Measurements from ENCODE around the gene SDR9C7.
"Not testable (repeated sequence)": the region's sequence is repeated elsewhere in the genome, so short reads cannot be mapped to it uniquely, and the experiment has no call there.

Gene SDR9C7

GRCh38 chr12:56951582-56952339 is 17.6 kb upstream of the SDR9C7 start:
- DNase-seq = no peak

GRCh38 chr12:56948881-56949280 is 14.7 kb upstream of the SDR9C7 start:
- no peak for DNase-seq

- DNase-seq = no peak
Measured at GRCh38 chr12:56948457-56948777, 14.2 kb upstream of the SDR9C7 start.

DNA sequence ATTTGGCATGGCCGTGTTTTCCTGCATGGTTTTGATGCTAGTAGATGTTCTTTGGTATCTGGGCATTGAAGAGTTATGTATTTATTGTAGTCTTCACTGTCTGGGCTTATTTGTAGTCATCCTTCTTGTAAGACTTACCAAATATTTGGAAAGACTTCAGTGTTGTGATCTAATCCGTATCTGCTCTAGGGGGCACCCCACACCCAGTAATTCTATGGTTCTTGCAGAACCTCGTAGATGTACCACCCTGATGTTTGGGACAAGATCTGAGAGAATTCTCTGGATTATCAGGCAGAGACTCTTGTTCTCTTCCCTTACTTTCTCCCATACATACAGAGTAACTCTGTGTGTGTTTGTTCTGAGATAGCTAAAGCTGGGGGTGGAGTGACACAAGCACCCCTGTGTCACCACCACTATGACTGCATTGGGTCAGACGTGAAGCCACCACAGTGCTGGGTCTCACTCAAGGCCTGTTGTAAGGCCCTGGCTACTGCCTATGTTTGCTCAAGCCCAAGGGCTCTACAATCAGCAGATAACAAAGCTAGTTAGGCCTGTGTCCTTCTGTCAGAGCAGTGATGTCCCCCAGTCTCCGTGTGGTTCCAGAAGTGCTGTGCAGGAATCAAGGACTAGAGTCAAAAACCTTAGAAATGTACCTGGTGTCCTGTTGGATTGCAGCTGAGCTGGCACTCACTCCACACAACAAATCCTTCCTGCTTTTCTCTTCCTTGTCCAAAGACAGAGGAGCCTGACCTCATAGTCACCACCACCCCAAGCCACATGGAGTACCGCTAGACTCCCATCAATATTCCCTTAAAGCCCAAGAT is 13.6 kb upstream of the SDR9C7 start:
- DNase-seq = no peak

DNA sequence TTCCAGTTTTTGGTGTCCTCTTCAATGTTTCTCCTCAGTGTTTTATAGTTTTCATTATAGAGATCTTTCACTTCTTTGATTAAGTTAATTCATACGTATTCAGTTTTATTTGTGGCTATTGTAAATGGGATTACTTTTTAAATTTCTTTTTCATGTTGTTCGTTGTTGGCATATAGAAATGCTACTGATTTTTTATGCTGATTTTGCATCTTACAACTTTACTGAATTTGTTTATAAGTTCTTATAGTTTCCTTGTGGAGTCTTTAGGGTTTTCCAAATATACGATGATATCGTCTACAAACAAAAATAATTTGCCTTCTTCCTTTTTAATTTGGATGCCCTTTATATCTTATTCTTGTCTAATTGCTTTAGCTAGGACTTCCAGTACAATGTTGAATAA is 9.7 kb upstream of the SDR9C7 start:
- DNase-seq = no peak

DNA sequence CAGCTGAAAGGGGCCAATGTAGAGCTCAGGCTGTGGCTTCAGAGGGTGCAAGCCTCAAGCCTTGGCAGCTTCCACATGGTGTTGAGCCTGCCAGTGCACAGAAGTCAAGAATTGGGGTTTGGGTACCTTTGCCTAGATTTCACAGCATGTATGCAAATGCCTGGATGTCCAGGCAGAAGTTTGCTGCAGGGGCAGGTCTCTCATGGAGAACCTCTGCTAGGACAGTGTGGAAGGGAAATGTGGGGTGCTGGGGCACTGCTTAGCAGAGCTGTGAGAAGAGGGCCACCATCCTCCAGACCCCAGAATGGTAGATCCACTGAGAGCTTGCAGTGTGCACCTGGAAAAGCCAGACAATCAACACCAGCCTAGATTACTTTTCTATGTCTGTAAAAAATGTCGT is 9.2 kb upstream of the SDR9C7 start:
- not testable (repeated sequence) for DNase-seq

- DNase-seq = no peak
Measured at GRCh38 chr12:56941299-56942017, 7.2 kb upstream of the SDR9C7 start.

DNA sequence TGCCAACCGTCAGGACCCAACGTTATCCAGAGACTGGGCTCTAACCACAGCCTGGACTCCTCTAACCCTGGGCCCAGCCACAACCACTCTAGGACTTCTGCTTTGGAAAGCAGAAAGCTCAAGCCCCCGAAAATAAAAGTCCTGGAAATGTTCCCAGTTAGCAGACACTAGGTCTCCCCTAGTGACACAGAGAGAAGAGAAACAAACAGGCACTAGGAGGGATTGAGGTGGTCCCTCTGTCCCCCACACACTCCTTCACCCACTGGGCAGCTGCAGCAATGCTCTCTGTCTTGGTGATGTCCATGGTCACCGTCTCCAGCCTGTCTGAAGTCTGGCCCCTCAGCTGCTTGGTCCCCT is 6.7 kb upstream of the SDR9C7 start:
- DNase-seq = not testable (repeated sequence)

- DNase-seq = no peak
Measured at GRCh38 chr12:56935752-56936151, 1.5 kb upstream of the SDR9C7 start.

GRCh38 chr12:56935157-56935556 is 949 bp upstream of the SDR9C7 start:
- DNase-seq = no peak

GRCh38 chr12:56932867-56933266 is 1.3 kb downstream of the SDR9C7 start:
- DNase-seq = no peak

GRCh38 chr12:56932146-56932545 is 2.1 kb downstream of the SDR9C7 start:
- DNase-seq = no peak

- no peak for DNase-seq
Measured at GRCh38 chr12:56931474-56931978, 2.7 kb downstream of the SDR9C7 start.

DNA sequence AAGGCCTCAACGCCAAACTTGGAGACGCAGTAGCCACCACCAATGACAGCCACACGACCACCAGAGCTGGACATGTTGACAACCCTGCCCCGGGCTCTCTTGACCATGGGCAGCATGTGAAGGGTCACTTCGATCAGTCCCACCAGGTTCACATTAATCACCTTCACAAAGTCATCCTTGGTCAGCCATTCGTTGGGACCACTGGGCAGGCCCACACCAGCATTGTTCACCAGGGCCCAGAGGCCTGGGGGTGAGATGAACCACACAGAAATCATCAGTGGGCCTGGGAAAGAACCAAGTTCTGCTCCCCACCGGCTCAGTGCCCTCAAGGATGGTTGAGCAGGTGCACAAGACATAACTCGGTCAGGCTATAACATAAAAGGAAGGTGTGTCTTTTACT is 4.0 kb downstream of the SDR9C7 start:
- DNase-seq = no peak

DNA sequence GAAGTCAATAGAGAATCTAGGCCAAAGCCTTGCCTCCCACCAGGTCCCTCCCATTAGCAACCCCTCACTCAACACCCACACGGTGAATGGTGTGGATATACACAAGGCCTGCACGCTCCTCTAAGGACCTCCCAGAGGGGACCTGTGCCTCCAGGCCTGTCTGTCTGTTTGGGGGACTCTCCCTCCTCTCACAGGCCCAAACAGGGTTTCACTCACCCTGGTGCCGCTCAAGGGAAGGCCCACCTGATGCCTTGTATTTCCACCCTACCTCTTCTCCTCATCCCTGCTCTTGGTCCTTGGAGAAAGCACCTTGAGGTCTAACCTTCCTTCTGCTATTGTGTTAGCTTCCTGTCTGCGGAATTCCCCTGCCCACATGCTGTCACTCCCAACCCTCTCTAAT is 4.4 kb downstream of the SDR9C7 start:
- no peak for DNase-seq

- DNase-seq = no peak
Measured at GRCh38 chr12:56928262-56928661, 5.9 kb downstream of the SDR9C7 start.

- no peak for DNase-seq
Measured at GRCh38 chr12:56927281-56927680, 6.9 kb downstream of the SDR9C7 start.

DNA sequence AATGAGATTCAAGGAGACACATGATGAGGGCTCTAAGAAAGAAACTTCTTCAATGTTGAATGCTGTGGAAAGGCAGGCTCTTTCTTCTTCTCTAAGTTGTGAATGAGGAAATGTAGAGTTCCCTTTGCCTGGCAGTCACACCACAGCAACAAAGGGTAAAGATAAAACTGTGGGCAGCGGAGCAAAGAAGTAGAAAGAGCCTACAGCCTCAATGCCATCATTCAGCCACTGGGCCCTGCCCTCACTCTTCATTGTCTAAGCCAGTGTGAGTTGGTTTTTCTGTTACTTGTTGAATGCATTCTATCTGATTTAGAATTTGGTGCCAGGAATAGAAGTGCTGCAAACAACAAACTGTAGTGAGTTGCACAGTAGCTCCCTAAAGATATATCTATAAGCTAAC is 12.2 kb downstream of the SDR9C7 start:
- DNase-seq = no peak

GRCh38 chr12:56921346-56921745 is 12.9 kb downstream of the SDR9C7 start:
- no peak for DNase-seq

- not testable (repeated sequence) for DNase-seq
Measured at GRCh38 chr12:56918139-56918538, 16.1 kb downstream of the SDR9C7 start.

- no peak for DNase-seq
Measured at GRCh38 chr12:56916996-56917333, 17.2 kb downstream of the SDR9C7 start.

DNA sequence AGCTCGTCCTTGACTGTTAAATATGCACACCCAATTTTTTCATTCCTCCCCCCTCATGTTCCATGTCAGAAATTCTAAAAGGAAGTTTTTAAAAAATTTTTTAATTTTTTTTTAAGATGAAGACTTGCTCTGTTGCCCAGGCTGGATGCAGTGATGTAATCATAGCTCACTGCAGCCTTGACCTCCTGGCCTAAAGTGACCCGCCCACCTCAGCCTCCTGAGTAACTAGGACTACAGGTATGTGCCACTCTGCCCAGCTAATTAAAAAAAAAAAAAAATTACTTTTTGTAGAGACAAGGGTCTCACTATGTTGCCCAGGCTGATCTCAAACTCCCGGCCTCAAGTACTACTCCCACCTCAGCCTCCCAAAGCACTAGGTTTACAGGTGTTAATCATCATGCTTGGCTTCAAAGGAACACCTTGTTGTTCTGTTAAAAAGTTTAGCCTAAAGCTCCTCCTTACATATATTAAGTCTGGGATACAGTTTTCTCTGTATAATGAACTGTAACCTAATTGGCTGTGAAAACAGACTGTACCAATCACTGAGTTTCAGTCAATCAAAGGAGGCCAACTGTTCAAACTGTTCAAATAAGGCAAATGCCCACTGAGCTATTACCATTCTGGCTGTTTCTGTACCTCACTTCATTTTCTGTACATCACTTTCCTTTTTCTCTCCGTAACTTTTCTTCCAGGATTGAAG is 17.8 kb downstream of the SDR9C7 start:
- no peak for DNase-seq

DNA sequence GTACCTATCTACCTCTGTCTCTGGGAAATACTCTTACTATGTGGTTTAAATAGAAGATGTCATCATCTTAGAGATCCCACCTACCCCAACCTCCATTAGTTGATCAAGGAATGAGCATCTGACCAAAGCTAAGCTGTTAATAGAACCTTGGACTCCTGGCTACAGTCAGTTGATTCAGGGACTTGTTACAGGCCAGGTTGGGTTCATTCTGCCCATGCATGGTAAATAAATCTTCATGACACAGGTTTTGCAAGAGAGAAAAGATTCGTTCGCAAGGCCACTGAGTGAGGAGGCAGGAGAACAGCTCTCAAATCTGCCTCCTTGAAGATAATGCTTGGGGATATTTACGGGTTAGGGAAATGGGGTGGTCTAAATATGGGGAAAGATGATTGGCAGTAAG is 19.5 kb downstream of the SDR9C7 start:
- DNase-seq = no peak
